HUES48 (cell line): ENCODE results near the gene WIZ.

Experiments
- H3K27ac ChIP-seq: one replicate; pipeline ENCODE4 v1.7.0; 2013; ENCODE audit warnings: low read depth, low read length, inconsistent platforms
- H3K27me3 ChIP-seq: 2 replicates; pipeline ENCODE4 v1.6.1; 2013; ENCODE audit warnings: mild to moderate bottlenecking, low read length; ENCODE audit not compliant: control insufficient read depth, insufficient read depth
- H3K36me3 ChIP-seq: 2 replicates; pipeline ENCODE4 v1.6.1; 2013; ENCODE audit warnings: low read length; ENCODE audit not compliant: control insufficient read depth, insufficient read depth
- H3K4me1 ChIP-seq: 2 replicates; pipeline ENCODE4 v1.6.1; 2013; ENCODE audit warnings: mild to moderate bottlenecking, low read length; ENCODE audit not compliant: control insufficient read depth, insufficient read depth
- H3K4me3 ChIP-seq: 2 replicates; pipeline ENCODE4 v1.5.1; 2013; ENCODE audit warnings: mild to moderate bottlenecking, low read depth, low read length
- H3K9ac ChIP-seq: 2 replicates; pipeline ENCODE4 v1.6.1; 2013; ENCODE audit warnings: mild to moderate bottlenecking, low read depth, low read length, moderate library complexity
- H3K9me3 ChIP-seq: 2 replicates; pipeline ENCODE4 v1.6.1; 2013; ENCODE audit warnings: low read length; ENCODE audit not compliant: control insufficient read depth, insufficient read depth

The WIZ gene

DNA sequence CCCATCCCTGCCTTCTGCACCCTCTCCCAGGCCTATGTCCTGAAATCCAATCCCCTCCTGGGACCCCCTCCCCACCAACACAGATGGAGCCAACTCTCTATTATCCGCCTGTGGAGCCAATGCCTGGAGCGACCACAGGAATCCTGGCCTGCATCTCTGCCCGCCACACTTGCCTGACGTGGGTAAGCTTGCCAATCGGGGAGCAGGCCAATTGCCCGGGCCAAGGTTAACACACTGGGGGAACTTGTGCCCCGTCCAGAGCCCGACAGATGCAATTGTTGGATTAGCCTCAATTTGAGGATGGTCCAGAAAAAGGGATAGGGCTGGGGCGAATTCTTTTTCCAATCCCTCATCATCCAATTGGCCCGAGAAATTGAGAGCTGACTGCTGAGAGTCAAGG, 5.9 kb downstream of the WIZ start:
- no peaks in the 10 kb centered on the region for H3K9me3 ChIP-seq

DNA sequence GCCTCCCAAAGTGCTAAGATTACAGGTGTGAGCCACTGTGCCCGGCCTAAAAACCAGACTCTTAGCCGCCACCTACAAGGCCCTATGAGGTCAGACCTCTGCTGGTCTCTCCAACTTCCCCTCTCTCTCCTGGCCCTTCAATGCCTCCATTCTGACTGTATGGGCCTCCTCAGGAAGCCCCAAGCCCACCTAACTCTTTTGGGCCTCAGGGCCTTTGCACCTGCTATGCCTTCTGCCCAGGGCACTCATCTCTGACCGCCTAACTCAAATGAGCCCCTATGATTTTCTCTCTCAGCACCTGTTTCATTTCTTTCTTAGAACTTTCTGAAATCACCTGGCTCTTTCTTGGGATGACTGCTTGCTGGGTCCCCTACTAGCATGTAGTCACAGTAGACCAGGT, 6.4 kb downstream of the WIZ start:
- H3K4me1 ChIP-seq, result no peaks in the 10 kb centered on the region
- H3K9ac ChIP-seq, result no peak overlapping the region
- H3K36me3 ChIP-seq, result no peaks in the 10 kb centered on the region
- H3K27ac ChIP-seq, result no peak overlapping the region
- H3K4me3 ChIP-seq, result no peak overlapping the region
- no peaks in the 10 kb centered on the region for H3K9me3 ChIP-seq
- no peaks in the 10 kb centered on the region for H3K27me3 ChIP-seq

More for the DNA sequence above, 5.9 kb downstream of the WIZ start:
- H3K36me3 ChIP-seq, result no peaks in the 10 kb centered on the region
- H3K9ac ChIP-seq, result no peak overlapping the region
- no peak overlapping the region for H3K4me3 ChIP-seq
- no peaks in the 10 kb centered on the region for H3K27me3 ChIP-seq
- no peak overlapping the region for H3K27ac ChIP-seq
- 0 out of 2 replicates have a peak, but pooled peaks cover 4% of the 10 kb centered on the region for H3K4me1 ChIP-seq

DNA sequence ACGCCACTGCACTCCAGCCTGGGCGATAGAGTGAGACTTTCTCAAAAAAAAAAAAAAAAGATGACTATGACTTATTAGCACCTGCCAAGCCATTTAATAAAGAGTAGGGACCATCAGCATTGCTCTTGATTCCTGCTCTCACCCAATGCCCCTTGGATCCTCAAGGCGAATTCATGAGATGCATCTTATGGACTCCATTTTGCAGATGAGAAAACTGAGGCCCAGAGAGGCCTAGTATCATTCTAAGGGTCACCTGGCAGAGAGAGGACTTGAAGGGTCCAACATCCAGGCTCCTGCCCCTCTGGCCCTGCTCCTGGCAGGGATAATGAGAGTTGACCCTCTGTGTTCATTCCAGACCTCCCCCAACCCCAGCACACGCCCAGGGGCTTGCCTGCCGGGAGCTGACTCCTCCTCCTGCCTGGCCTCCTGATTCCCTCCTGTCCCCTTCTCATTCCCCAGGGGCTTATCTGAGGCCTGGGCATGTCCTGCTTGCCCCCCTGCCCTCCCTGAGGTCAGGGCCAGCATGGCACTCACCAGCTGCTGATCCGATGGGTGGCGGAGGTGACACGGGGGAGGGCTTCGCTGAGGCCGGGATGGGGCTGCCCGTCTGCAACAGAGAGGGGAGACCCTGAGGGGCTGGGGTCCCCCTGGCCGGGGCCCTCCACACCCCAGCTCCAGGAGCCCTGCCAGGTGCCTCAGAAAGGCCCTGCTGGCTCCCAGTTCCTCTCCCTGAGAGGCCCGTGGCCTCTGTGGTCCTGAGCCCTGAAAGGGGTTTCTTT, 7.4 kb downstream of the WIZ start:
- no peaks in the 10 kb centered on the region for H3K4me1 ChIP-seq

DNA sequence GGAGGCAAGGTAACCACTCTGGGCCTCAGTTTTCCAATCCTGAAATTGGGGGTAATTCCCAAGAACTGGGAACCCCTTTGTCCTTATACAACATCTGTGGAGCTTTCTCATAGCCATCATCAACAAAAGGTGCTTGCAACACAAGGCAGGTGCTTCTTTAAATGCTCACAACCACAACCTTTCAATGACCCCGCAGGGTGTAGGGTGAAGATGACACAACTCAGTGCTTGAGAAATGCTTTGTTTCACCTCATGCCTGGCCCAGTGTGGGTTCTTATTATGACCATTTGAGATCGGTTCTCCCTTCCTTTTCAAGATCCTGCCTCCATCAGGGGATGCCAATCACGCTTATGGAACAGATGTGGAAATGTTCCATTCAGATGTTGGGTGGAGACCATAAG, 8.4 kb downstream of the WIZ start:
- H3K27me3 ChIP-seq, result no peaks in the 10 kb centered on the region
- H3K27ac ChIP-seq, result no peak overlapping the region
- H3K36me3 ChIP-seq, result no peaks in the 10 kb centered on the region
- no peaks in the 10 kb centered on the region for H3K9me3 ChIP-seq
- no peak overlapping the region for H3K4me3 ChIP-seq
- H3K4me1 ChIP-seq, result no peaks in the 10 kb centered on the region
- no peak overlapping the region for H3K9ac ChIP-seq

More for the DNA sequence above, 7.4 kb downstream of the WIZ start:
- H3K27ac ChIP-seq, result no peak overlapping the region
- no peaks in the 10 kb centered on the region for H3K36me3 ChIP-seq
- H3K9me3 ChIP-seq, result no peaks in the 10 kb centered on the region
- H3K9ac ChIP-seq, result no peak overlapping the region
- H3K27me3 ChIP-seq, result no peaks in the 10 kb centered on the region
- no peak overlapping the region for H3K4me3 ChIP-seq

DNA sequence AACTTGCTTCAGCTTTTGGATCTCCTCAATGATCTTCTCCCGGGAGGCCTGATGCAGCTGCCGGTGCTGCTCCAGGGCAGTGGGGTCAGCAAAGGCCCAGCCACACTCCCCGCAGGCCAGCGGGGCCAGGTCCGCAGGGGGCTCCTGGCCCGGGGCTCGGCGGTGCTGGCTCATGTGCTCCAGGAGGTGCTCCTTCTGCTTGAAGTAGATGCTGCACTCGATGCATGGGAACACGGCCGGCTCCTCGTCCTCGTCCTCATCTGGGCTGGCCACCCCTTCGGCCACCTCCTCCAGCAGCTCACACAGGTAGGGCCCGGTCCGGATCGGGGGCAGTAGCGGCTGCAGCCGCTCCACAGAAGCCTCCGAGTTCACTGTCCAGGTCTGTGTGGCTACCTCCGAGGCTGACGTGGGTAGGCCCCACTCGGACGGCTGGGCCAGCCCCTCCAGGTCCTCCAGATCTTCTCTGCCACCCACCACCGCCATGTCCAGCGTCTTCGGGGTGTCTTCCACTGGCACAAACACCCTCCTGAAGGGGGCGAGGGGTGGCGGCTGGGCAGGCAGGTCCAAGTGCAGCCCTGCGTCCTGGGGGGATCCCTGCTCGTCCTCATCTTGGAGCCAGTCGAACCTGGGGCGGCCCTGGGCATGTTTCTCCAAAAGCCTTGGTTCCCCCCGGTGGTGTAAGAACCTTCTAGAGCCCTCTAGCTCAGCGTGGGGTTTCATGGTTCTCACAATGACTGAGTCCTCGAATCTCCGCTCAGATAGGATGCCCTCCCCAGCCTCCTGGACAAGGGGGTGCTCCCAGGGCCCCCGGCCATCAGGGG, 9.7 kb downstream of the WIZ start:
- H3K27me3 ChIP-seq, result no peaks in the 10 kb centered on the region
- H3K9ac ChIP-seq, result no peak overlapping the region
- no peaks in the 10 kb centered on the region for H3K9me3 ChIP-seq
- H3K36me3 ChIP-seq, result no peaks in the 10 kb centered on the region
- no peak overlapping the region for H3K4me3 ChIP-seq
- H3K27ac ChIP-seq, result no peak overlapping the region
- H3K4me1 ChIP-seq, result no peaks in the 10 kb centered on the region

DNA sequence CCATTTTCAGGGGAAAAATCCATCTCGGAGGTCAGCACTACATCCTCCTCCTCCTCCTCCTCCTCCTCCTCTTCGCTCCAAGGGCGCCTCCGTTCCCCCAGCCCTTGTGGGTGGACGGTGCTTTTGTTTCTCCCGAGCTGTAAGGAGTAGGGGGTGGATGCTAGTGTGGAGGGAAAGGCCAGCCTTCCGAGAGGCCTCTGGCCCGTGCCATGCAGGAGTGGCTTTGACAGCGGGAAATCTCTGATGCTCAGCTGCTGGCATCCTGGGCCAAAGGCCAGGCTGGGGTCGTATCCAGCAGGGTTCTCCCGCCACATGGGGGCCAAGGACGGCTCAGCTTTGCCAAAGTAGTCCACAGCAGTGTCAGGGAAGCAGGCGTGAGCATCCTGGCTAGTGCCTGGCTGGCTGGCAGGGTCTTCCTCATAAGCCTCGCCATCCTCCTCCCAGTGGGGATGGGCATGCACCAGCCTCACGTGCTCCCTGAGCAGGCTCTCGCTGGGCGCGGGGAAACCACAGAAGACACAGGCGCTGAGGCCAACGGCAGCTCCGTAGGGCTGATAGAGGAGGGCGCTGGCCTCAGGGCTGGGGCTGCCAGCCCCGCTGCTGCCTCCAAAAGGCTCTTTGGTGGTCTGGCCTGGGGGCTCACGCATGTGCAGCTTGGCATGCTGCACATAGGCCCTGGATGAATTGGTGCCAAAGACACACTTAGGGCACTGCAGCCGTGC, 10.5 kb downstream of the WIZ start:
- Histone ChIP-seq H3K9ac (no peak overlapping the region), H3K27ac (no peak overlapping the region), H3K9me3 (no peaks in the 10 kb centered on the region), H3K4me3 (no peak overlapping the region), H3K4me1 (no peaks in the 10 kb centered on the region), H3K36me3 (no peaks in the 10 kb centered on the region), H3K27me3 (no peaks in the 10 kb centered on the region)

DNA sequence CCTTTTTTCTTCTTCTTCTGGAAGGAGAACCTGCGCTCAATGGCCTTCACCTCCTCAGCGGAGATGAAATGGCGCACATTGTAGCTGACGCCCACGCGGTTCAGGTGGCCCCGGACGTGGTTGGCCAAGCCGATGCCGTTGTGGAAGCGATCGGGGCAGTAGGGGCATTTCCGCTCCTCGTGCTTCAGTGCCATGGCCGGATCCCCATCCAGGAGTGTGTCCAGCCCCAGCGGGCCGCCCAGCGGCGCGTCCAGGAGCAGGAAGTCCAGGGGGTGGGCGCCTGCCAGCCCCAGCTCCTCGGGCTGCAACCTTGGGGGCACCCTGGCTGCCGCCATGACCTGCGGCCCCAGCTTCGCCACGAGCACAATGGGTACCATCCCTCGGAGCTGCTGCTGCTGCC, 11.2 kb downstream of the WIZ start:
- H3K27me3 ChIP-seq, result no peaks in the 10 kb centered on the region
- no peak overlapping the region for H3K4me3 ChIP-seq
- peaks cover 2% of the 10 kb centered on the region for H3K4me1 ChIP-seq
- no peak overlapping the region for H3K9ac ChIP-seq
- H3K27ac ChIP-seq, result no peak overlapping the region
- no peaks in the 10 kb centered on the region for H3K36me3 ChIP-seq
- H3K9me3 ChIP-seq, result no peaks in the 10 kb centered on the region

DNA sequence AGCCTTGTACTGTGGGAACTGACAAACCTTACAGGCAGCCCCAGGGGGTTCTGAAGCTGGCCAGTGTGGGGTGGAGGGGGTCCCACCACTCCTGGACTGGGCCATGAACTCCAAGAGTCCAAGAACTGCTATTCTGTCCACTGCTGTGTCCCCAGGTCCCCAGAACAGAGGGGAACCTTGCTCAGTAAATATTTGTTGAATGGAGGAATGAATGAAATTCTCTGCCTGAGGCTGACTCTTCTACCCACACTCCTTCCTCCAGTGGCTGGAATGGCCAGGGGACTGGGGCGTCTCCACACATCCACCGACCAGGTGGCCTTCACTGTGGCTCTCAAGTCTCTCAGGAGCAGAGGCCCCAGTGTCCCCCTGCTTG, 11.6 kb downstream of the WIZ start:
- Histone ChIP-seq H3K27ac (no peak overlapping the region), H3K9ac (no peak overlapping the region), H3K4me1 (peaks cover 5% of the 10 kb centered on the region), H3K9me3 (no peaks in the 10 kb centered on the region), H3K4me3 (no peak overlapping the region), H3K36me3 (no peaks in the 10 kb centered on the region), H3K27me3 (no peaks in the 10 kb centered on the region)

DNA sequence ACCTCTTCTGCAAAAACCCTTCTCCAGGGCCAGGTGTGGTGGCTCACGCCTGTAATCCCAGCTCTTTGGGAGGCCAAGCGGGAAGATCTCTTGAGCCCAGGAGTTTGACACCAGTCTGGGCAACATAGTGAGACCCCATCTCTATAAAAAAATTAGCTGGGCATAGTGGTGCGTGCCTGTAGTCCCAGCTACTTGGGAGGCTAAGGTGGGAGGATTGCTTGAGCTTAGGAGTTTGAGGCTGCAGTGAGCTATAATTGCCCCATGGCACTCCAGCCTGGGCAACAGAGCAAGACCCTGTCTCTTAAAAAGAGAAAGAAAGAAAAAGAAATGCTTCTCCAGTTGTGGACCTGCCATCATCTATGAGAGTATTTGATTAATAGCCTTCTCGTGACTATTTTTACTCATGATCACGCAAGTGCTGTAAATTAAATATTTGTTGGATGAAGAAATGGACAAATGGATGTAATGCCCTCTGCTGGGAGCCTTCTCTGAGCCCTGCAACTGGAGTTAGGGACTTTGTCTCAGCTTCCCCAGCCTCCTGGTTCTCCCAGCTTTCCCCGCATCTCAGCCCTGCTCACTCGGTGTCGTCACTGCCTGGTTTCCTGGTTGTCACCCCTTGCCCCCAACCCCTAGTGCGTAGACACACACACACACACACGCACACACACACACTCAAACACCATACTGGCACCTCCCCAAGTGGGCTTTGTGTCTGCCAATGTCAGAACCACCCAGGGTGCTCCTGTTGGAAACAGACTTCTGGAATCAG, 12.2 kb downstream of the WIZ start:
- Histone ChIP-seq H3K9me3 (no peaks in the 10 kb centered on the region), H3K27me3 (no peaks in the 10 kb centered on the region), H3K9ac (no peak overlapping the region), H3K4me3 (no peak overlapping the region), H3K36me3 (no peaks in the 10 kb centered on the region), H3K4me1 (peaks cover 5% of the 10 kb centered on the region), H3K27ac (no peak overlapping the region)

DNA sequence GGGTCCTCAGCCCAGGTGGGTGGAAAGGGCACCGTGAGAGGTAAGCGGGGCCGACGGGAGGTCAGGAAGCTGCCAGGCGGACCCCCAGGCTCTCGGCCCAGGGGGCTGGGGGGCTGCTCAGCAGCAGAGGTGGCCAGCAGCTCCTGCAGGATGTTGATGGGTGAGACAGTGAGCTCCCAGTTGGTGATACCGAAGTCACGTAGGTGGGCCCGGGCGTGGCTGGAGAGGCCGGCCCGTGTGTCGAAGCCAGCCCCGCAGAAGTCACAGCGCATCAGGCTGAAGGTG, 13.0 kb downstream of the WIZ start:
- Histone ChIP-seq H3K36me3 (no peaks in the 10 kb centered on the region), H3K9me3 (no peaks in the 10 kb centered on the region), H3K27ac (no peak overlapping the region), H3K4me1 (peaks cover 5% of the 10 kb centered on the region), H3K27me3 (no peaks in the 10 kb centered on the region), H3K4me3 (no peak overlapping the region), H3K9ac (no peak overlapping the region)
